Endothelial cell of umbilical vein (primary cell): ENCODE data around the gene CEMIP. TPM values are rescaled to one million over a fixed set of nuclear protein-coding genes. Genes with fewer than 3 reads are reported as not detected.

Experiments used
- BruUV-seq: library from RNA; stranded (reverse); fragments of 400-500 nt; replicated peaks from 2 replicates; lab custom pipeline; 2021; lab: Mats Ljungman, UMichigan
- CTCF ChIA-PET: fragments of 300-600, 350-600 bp; sonication (Branson Sonifier 250); formaldehyde crosslinking; loops from one replicate; lab custom pipeline; 2021; ENCODE audit warnings: antibody characterized with exemption, inconsistent platforms; lab: Charles Lee
- POLR2A ChIA-PET: fragments of 300-600, 350-600 bp; sonication (Branson Sonifier 250); formaldehyde crosslinking; loops from one replicate; lab custom pipeline; 2021; ENCODE audit warnings: antibody characterized with exemption, inconsistent platforms; lab: Charles Lee
- DNase-seq: peaks from one replicate; pipeline ENCODE4 v3.0.0-alpha.2; 2011; ENCODE audit warnings: low read depth, low spot score
- FAIRE-seq: peaks from 2 replicates; lab custom pipeline; 2011; peaks lifted over from hg19 to GRCh38; lab: Jason Lieb, UNC
- H2AFZ ChIP-seq: 2 replicates; pipeline ENCODE4 v1.6.0; 2012; ENCODE audit warnings: low read depth, low read length, control low read depth, inconsistent platforms
- H3K27ac ChIP-seq: 2 replicates; pipeline ENCODE4 v1.5.1; 2011; ENCODE audit warnings: low read depth, mild to moderate bottlenecking, control low read depth, low read length, moderate library complexity; ENCODE audit not compliant: insufficient read depth
- H3K27me3 ChIP-seq, 2 experiments: 2 replicates each; pipeline versions ENCODE4 v1.6.0 to v1.6.1; 2011; ENCODE audit warnings: low read length in 2 of 2, mixed read lengths in 1 of 2; ENCODE audit not compliant: control insufficient read depth in 2 of 2, insufficient read depth in 2 of 2
- H3K36me3 ChIP-seq, 2 experiments: 2 replicates in 1 of 2; 3 replicates in 1 of 2; pipeline ENCODE4 v1.5.1; 2011; ENCODE audit warnings: low read length in 2 of 2, mild to moderate bottlenecking in 1 of 2, moderate library complexity in 1 of 2; ENCODE audit not compliant: control insufficient read depth in 2 of 2, insufficient read depth in 2 of 2; ENCODE audit errors: extremely low read depth in 1 of 2
- H3K4me1 ChIP-seq: 3 replicates; pipeline ENCODE4 v1.5.1; 2011; ENCODE audit warnings: mild to moderate bottlenecking, low read length; ENCODE audit not compliant: control insufficient read depth, insufficient read depth; ENCODE audit errors: extremely low read depth
- H3K4me2 ChIP-seq: 2 replicates; pipeline ENCODE4 v1.6.1; 2011; ENCODE audit warnings: low read length, control low read depth, mixed read lengths; ENCODE audit not compliant: insufficient read depth
- H3K4me3 ChIP-seq, 3 experiments: fragments of 200-600 bp in 1 of 3; sonication (generic), shearing (Covaris generic) in 1 of 3; replicated peaks in 1 of 3; 2 replicates each; pipeline ENCODE4 v1.5.1; 2011 to 2016; ENCODE audit warnings: control low read depth in 3 of 3, low read length in 3 of 3, mild to moderate bottlenecking in 2 of 3, inconsistent platforms in 1 of 3, low read depth in 1 of 3, moderate library complexity in 1 of 3; ENCODE audit not compliant: insufficient read depth in 1 of 3
- H3K79me2 ChIP-seq: 2 replicates; pipeline ENCODE4 v1.6.0; 2012; ENCODE audit warnings: low read length, inconsistent platforms; ENCODE audit not compliant: control insufficient read depth, insufficient read depth
- H3K9ac ChIP-seq: replicated peaks from 2 replicates; pipeline ENCODE3; 2011; ENCODE audit warnings: low read length, control low read depth; ENCODE audit not compliant: insufficient read depth; ENCODE audit errors: extremely low read depth
- H3K9me1 ChIP-seq: replicated peaks from 3 replicates; pipeline ENCODE4 v1.6.0; 2011; ENCODE audit warnings: mild to moderate bottlenecking, low read length; ENCODE audit not compliant: control insufficient read depth, insufficient read depth; ENCODE audit errors: extremely low read depth
- H3K9me3 ChIP-seq: replicated peaks from 2 replicates; pipeline ENCODE4 v1.5.1; 2012; ENCODE audit warnings: low read length, inconsistent platforms; ENCODE audit not compliant: control insufficient read depth, insufficient read depth
- H4K20me1 ChIP-seq: replicated peaks from 2 replicates; pipeline ENCODE3; 2011; ENCODE audit warnings: mild to moderate bottlenecking, low read length; ENCODE audit not compliant: control insufficient read depth, insufficient read depth; ENCODE audit errors: extremely low read depth
- EZH2 ChIP-seq: IDR thresholded peaks from 2 replicates; pipeline ENCODE4 v1.6.1; 2012; ENCODE audit warnings: borderline replicate concordance, low read depth, mild to moderate bottlenecking, moderate library complexity, low read length, inconsistent platforms; ENCODE audit not compliant: severe bottlenecking
- FOS ChIP-seq: IDR thresholded peaks from 2 replicates; pipeline ENCODE4 v1.6.1; 2011; ENCODE audit warnings: mild to moderate bottlenecking, low read length, moderate library complexity, borderline replicate concordance; ENCODE audit not compliant: insufficient read depth
- GATA2 ChIP-seq: IDR thresholded peaks from 2 replicates; pipeline ENCODE4 v1.7.0; 2011; ENCODE audit warnings: low read depth, mild to moderate bottlenecking, moderate library complexity, mixed read lengths, low read length; ENCODE audit not compliant: insufficient read length, insufficient read depth
- JUN ChIP-seq: IDR thresholded peaks from 2 replicates; pipeline ENCODE4 v1.6.1; 2011; ENCODE audit warnings: borderline replicate concordance, low read depth; ENCODE audit not compliant: insufficient read length, insufficient read depth
- MYC ChIP-seq: IDR thresholded peaks from one replicate; pipeline ENCODE4 v1.6.1; 2011; ENCODE audit warnings: mild to moderate bottlenecking, low read depth, low read length
- POLR2A ChIP-seq: IDR thresholded peaks from 2 replicates; pipeline ENCODE4 v1.6.1; 2012; ENCODE audit warnings: low read depth, mild to moderate bottlenecking, control low read depth, low read length
- POLR2AphosphoS5 ChIP-seq: IDR thresholded peaks from 2 replicates; pipeline ENCODE4 v1.6.1; 2012; ENCODE audit warnings: low read depth, mild to moderate bottlenecking, control low read depth, low read length, moderate library complexity; ENCODE audit not compliant: insufficient read depth
- dilution Hi-C: fragments of 300-500 bp; cut with MboI; formaldehyde crosslinking; loops from one replicate; pipeline ENCODE4 v1.15.0; 2019; ENCODE audit warnings: low sequenced_read_pairs; ENCODE audit not compliant: extremely low pct_ligation_motif_present
- intact Hi-C: fragments of 100-400 bp; cut with micrococcal nuclease; formaldehyde crosslinking; loops from one replicate; pipeline ENCODE4 v1.10.0; 2022
- polyA plus RNA-seq, 4 experiments: library from polyadenylated mRNA; depleted of rRNA in 3 of 4; stranded (reverse) in 3 of 4; unstranded in 1 of 4; fragments of >200 nt; gene quantifications; 2 replicates each; pipeline versions ENCODE4 v1.2.1 to v1.2.3, GENCODE V29; 2011 to 2012; ENCODE audit warnings: missing spikeins in 1 of 4
- total RNA-seq: library from RNA; stranded (reverse); gene quantifications from 2 replicates; pipeline ENCODE4 v1.2.3, GENCODE V29; 2021
- TF ChIP-seq, protein P1 (sequence below): IDR thresholded peaks from 2 replicates; pipeline ENCODE4 v1.6.1; 2011; ENCODE audit not compliant: insufficient read depth, insufficient read length
- TF ChIP-seq, protein P2 (sequence below), 2 donors: IDR thresholded peaks; 1 replicate in 1 of 2; 2 replicates in 1 of 2; pipeline ENCODE4 v1.5.1; 2011; ENCODE audit warnings: low read length in 2 of 2, mild to moderate bottlenecking in 2 of 2, moderate library complexity in 2 of 2, control low read depth in 1 of 2, inconsistent platforms in 1 of 2, low read depth in 1 of 2; ENCODE audit not compliant: insufficient read depth in 1 of 2; ENCODE audit errors: extremely low read depth in 1 of 2

Gene CEMIP
- total and polyA plus RNA-seq, 2 donors (not counting 3 experiments of a cell fraction or from before 2014, with no cell fraction given) = 0.01 TPM; not detected in 1

DNA sequence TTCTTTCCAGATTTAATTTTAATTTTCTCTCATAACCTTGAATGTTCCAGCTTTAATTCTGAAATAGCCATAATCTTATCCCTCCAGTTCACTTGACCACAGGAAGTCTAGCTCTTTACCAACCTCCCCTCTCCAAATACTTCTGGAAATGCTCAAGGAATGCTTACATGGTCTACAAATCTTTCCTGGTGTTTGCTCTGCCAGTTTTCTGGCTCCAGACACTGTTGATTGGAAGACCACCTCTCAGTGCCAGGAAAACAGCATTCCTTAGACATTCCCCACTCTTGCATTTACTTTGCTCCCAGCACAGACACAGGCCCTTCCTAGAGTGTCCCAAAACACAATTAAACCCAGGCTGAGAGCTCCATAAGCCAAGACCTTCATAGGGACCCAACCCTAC is 111.8 kb downstream of the CEMIP start:
- no peak overlapping the region for H3K27ac ChIP-seq
- CTCF ChIA-PET = interaction anchor here (0.6 to 2.0 kb wide), 2 partner anchors 79 to 375 kb away, joined by 3 to 5 read pairs; no protein-coding TSS in a partner anchor
- TF ChIP-seq, protein P1, sequence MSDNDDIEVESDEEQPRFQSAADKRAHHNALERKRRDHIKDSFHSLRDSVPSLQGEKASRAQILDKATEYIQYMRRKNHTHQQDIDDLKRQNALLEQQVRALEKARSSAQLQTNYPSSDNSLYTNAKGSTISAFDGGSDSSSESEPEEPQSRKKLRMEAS = no peak
- no peak for TF ChIP-seq FOS
- no peak for TF ChIP-seq POLR2AphosphoS5
- no peak for TF ChIP-seq EZH2
- TF ChIP-seq MYC = no peak
- no peak for TF ChIP-seq POLR2A
- no peak for TF ChIP-seq JUN
- no peaks in the 10 kb centered on the region for H3K9me1 ChIP-seq
- H3K9me3 ChIP-seq = no peaks in the 10 kb centered on the region
- no peaks in the 10 kb centered on the region for H4K20me1 ChIP-seq
- no peaks in the 10 kb centered on the region for H3K27me3 ChIP-seq
- FAIRE-seq = no peak
- POLR2A ChIA-PET = no interaction called here
- no peak overlapping the region for H3K4me3 ChIP-seq
- H3K4me2 ChIP-seq = no peak overlapping the region
- no TSS peak for BruUV-seq
- intact Hi-C loops (loop anchor here (5.0 kb wide), 1 partner anchor 81 kb away; no protein-coding TSS in a partner anchor), dilution Hi-C loops (no loop called here)
- no peak overlapping the region for H3K9ac ChIP-seq
- H3K36me3 ChIP-seq = no peaks in the 10 kb centered on the region
- H3K79me2 ChIP-seq = no peaks in the 10 kb centered on the region
- DNase-seq = no peak
- H3K4me1 ChIP-seq = no peaks in the 10 kb centered on the region
- no peak overlapping the region for H2AFZ ChIP-seq

DNA sequence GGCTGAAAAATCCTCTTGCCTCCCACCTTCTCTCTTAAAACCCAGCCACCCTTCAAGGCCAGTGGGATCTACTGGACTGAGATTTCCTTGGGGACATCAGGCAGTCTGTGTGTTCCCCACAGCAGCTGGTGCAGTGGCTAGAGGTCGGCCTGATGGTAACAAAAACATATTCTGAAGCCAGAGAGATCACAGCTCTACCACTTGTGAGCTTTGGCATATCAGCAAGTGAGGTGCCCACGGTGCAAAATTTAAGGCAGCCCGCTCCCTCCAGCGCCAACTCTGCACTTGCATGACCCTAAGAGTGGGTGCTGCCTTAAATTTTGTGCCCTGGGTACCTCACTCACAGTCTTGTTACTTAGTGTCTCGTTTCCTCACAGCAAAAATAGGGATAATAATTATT is 113.2 kb downstream of the CEMIP start:
- no peaks in the 10 kb centered on the region for H3K9me1 ChIP-seq
- H3K4me2 ChIP-seq = no peak overlapping the region
- TF ChIP-seq POLR2AphosphoS5 (no peak), EZH2 (no peak), POLR2A (no peak), GATA2 (no peak), JUN (no peak)
- TF ChIP-seq, protein P1 = no peak
- TF ChIP-seq, protein P2, sequence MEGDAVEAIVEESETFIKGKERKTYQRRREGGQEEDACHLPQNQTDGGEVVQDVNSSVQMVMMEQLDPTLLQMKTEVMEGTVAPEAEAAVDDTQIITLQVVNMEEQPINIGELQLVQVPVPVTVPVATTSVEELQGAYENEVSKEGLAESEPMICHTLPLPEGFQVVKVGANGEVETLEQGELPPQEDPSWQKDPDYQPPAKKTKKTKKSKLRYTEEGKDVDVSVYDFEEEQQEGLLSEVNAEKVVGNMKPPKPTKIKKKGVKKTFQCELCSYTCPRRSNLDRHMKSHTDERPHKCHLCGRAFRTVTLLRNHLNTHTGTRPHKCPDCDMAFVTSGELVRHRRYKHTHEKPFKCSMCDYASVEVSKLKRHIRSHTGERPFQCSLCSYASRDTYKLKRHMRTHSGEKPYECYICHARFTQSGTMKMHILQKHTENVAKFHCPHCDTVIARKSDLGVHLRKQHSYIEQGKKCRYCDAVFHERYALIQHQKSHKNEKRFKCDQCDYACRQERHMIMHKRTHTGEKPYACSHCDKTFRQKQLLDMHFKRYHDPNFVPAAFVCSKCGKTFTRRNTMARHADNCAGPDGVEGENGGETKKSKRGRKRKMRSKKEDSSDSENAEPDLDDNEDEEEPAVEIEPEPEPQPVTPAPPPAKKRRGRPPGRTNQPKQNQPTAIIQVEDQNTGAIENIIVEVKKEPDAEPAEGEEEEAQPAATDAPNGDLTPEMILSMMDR (IDR thresholded peaks at IDR 0.05; ENCODE audit: extremely low read depth in 1 of 2, insufficient read depth in 1 of 2, low read depth in 1 of 2, low read length in 2 of 2) = no peak
- no peaks in the 10 kb centered on the region for H3K9me3 ChIP-seq
- ChIA-PET CTCF (interaction anchor here (2.0 kb wide), 1 partner anchor 77 kb away, joined by 5 read pairs; no protein-coding TSS in a partner anchor), POLR2A (no interaction called here)
- no TSS peak for BruUV-seq
- no peaks in the 10 kb centered on the region for H3K27me3 ChIP-seq
- H4K20me1 ChIP-seq = no peaks in the 10 kb centered on the region
- no peak for FAIRE-seq
- no peaks in the 10 kb centered on the region for H3K79me2 ChIP-seq
- H3K36me3 ChIP-seq = no peaks in the 10 kb centered on the region
- H3K4me3 ChIP-seq = no peak overlapping the region
- intact Hi-C loops (loop anchor here (5.0 kb wide), 1 partner anchor 80 kb away; no protein-coding TSS in a partner anchor), dilution Hi-C loops (no loop called here)
- no peak overlapping the region for H3K27ac ChIP-seq
- no peak for DNase-seq
- no peak overlapping the region for H3K9ac ChIP-seq
- H2AFZ ChIP-seq = no peak overlapping the region
- H3K4me1 ChIP-seq = no peaks in the 10 kb centered on the region
